GM18502 (cell line): ENCODE data around the gene RANGAP1.
"Not testable (repeated sequence)": the region's sequence is repeated elsewhere in the genome, so short reads cannot be mapped to it uniquely, and the experiment has no call there.

Experiments used
- ATAC-seq: cut with Tn5 transposase; IDR thresholded peaks from one replicate; pipeline ENCODE4 v1.9.1; 2021; ENCODE audit warnings: mild to moderate bottlenecking; ENCODE audit not compliant: unreplicated experiment, poor library complexity

The RANGAP1 gene

GRCh38 chr22:41261541-41262249 is 24.3 kb downstream of the RANGAP1 start:
- ATAC-seq = no peak

GRCh38 chr22:41260871-41261270 is 25.1 kb downstream of the RANGAP1 start:
- no peak for ATAC-seq

GRCh38 chr22:41259756-41260155 is 26.2 kb downstream of the RANGAP1 start:
- ATAC-seq = not testable (repeated sequence)

GRCh38 chr22:41257696-41258095 is 28.3 kb downstream of the RANGAP1 start:
- ATAC-seq = no peak

- no peak for ATAC-seq
Observed at GRCh38 chr22:41256254-41257253, 29.4 kb downstream of the RANGAP1 start.

GRCh38 chr22:41254230-41254629 is 31.8 kb downstream of the RANGAP1 start:
- no peak for ATAC-seq

- no peak for ATAC-seq
Observed at GRCh38 chr22:41252365-41252764, 33.6 kb downstream of the RANGAP1 start.

- no peak for ATAC-seq
Observed at GRCh38 chr22:41250127-41250526, 35.9 kb downstream of the RANGAP1 start.

- no peak for ATAC-seq
Observed at GRCh38 chr22:41249442-41249841, 36.5 kb downstream of the RANGAP1 start.

GRCh38 chr22:41248758-41249157 is 37.2 kb downstream of the RANGAP1 start:
- ATAC-seq = no peak

- ATAC-seq = no peak
Observed at GRCh38 chr22:41248314-41248713, 37.7 kb downstream of the RANGAP1 start.

- no peak for ATAC-seq
Observed at GRCh38 chr22:41247703-41248102, 38.3 kb downstream of the RANGAP1 start.

GRCh38 chr22:41245917-41246499 is 40.0 kb downstream of the RANGAP1 start:
- ATAC-seq = no peak

GRCh38 chr22:41243361-41243760 is 42.6 kb downstream of the RANGAP1 start:
- no peak for ATAC-seq

- ATAC-seq = no peak
Observed at GRCh38 chr22:41242396-41243117, 43.4 kb downstream of the RANGAP1 start.

GRCh38 chr22:41241133-41241676 is 44.8 kb downstream of the RANGAP1 start:
- no peak for ATAC-seq

GRCh38 chr22:41240377-41241132 is 45.4 kb downstream of the RANGAP1 start, which contains the start of gene CHADL:
CHADL (minus strand) TSS chr22:41240931; CDS start chr22:41240881, 50 bp downstream.
- ATAC-seq = no peak

- no peak for ATAC-seq
Observed at GRCh38 chr22:41239443-41240128, 46.4 kb downstream of the RANGAP1 start.
